ENCODE measurements around the gene RNF5.
"Not testable (repeated sequence)": the region's sequence is repeated elsewhere in the genome, so short reads cannot be mapped to it uniquely, and the experiment has no call there.

Gene RNF5

DNA sequence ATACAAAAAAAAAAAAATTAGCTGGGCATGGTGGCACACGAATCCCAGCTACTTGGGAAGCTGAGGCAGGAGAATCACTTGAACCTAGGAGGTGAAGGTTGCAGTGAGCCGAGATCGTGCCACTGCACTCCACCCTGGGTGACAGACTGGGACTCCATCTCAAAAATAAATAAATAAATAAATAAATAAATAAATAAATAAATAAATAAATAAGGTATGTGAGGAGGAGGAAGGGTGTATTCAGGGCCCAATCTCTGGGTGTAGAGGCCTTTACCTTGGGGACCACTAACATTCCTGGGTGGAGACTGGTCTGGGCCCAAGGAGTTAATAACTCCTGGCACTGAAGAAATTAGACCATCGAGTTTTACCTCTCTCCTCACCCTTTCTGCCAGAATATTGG, 33.2 kb downstream of the RNF5 start:
- DNase-seq: not testable (repeated sequence)

DNA sequence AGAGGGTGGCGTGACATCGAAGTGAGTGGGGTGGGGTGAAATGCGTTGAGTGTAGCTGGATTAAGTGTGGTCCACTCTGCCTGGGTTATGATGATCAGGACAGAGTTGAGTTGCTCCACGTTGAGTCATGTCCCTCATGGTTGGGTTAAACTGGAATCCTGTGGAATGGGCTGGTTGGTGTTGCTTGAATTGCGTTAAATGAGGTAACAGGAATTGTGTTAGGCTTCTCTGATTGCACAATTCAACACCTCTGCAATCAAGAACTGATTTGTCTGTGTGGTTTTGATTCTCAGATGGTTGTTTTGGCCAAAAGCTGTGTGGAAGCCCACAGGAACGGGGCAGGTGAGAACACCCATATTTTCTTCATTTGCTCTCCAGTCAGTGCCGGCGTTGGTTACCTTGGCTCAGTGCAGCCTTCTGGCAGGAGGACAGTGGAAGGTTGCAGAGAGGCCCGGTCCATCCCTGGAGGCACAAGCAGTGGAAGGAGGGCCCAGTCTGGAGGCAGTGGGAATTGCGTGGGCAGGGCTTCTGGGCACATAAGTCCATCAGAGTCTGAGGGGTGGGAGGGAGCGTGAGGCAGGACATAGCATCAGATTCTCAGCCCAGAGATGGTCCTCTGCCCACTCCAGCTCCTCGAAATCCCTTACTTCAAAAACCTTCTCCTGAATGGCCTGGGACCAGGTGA, 34.0 kb downstream of the RNF5 start:
- DNase-seq: no peak

DNA sequence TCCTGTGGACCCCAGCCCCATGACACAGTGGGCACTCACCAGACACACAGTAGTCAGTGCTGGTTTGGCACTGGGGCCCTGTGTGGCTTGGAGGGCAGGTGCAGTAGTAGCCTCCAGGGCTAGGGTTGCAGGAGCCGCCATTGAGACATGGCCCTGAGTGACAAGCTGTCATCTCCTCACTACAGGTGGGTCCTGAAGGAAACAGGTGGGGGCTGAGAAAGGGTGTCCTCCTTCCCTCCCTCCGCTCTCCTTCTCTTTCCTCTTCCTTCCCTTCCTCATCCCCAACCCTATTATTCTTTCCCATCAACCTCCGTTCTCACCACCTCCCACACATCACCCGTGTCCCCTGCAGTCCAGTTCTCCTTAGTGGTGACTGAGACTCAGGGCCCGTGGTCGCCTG, 35.4 kb downstream of the RNF5 start:
- no peak for DNase-seq

DNA sequence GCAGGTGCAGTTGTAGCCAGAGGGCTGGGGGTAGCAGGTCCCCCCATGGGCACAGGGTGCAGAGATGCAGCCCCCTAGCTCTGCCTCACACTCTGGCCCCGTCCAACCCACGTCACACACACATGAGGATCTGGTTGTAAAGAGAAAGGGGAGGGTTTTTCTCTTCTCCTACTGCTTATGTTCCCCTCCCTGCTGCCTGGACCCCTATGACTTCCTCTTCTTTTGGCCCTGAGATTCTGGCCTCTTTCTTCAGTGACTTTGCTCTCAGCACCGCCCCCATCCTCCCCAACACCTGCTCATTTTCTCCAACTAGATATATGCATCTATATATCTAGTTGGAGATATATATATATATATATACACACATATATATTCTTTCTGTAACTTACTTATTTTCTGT, 35.9 kb downstream of the RNF5 start:
- no peak for DNase-seq

DNA sequence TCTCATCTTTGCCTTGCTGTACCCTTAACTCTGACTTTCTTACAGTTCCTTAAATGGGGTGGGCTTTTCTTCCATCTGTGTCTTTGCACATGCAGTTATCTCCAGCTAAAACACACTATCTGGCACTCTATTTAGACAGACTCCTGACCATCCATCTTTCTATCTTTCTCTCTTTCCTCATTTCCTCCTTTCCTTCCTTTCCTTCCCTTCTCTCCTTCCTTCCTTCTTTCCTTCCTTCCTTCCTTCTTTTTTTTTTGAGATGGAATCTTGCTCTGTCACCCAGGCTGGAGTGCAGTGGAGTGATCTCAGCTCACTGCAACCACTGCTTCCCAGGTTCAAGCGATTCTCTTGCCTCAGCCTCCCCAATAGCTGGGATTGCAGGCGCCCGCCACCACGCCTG, 37.4 kb downstream of the RNF5 start:
- DNase-seq: no peak

DNA sequence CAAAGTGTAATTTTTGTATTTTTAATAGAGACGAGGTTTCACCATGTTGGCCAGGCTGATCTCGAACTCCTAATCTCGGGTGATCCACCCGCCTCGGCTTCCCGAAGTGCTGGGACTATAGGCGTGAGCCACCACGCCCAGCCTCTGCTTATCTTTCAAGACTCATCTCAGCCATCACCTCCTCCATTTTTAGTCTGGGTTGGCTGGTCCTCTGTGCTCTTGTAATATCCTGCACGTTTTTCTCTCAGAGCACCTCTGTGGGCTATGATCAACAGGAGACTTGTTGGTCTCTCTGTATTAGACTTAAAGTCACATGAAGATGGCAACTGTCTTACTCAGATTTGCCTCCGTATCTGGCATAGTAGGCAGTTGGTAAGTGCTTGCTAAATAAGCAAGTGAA, 38.1 kb downstream of the RNF5 start:
- no peak for DNase-seq

DNA sequence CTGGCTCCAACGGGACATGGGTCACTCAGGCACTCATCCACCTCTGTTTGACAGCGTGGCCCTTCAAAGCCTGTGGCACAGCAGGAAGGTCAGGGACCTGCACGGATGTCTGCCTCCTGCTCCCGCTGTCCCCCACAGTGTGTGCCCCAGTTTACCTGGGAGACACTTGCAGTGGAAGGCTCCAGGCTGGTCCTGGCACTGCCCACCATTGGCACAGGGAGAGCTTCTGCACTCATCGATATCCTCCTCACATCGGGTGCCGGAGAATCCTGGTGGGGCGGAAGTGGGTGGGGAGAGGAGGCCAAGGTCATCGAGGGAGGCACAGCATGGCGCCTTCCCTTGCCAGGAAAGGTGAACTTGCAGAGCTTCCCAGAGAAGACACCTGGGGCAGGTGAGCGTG, 38.8 kb downstream of the RNF5 start:
- DNase-seq: no peak

DNA sequence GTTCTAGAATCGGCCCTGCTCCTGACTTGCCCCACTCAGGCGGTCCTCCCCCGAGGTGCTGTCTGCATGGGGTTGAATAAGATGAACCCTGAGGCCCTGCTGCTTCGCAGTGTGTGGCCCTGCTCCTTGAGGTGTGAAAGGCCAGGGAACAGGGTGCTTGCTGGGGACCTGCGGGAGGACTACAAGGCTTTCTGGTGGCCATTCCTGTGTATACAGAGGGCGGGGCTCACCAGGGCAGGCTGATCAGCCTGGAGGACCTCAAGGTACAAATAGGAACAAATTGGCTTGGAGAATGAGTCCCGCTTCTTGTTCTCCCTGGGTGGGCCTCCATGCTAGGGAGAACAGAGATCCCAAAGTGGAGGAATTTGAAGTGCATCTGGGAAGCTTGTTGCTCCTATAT, 40.0 kb downstream of the RNF5 start:
- no peak for DNase-seq

DNA sequence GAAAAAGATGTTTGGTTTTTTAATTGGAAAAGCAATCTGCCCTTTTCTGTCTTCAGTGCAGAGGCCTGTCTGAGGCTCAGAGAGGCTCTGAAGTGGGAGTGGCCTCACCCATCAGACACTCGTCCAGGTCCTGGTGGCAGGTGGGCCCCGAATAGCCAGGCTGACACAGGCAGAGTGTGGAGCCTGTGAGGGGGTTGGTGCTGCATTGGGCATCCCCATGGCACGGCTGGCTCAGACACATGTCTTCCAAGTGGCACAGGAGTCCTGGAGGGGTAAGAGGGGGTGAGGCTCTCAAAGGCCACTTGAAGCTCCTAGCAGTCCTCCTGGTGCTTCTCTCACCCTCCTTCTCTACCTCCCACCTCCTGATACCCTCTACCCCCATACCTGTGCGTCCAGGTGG, 41.8 kb downstream of the RNF5 start:
- DNase-seq: no peak

DNA sequence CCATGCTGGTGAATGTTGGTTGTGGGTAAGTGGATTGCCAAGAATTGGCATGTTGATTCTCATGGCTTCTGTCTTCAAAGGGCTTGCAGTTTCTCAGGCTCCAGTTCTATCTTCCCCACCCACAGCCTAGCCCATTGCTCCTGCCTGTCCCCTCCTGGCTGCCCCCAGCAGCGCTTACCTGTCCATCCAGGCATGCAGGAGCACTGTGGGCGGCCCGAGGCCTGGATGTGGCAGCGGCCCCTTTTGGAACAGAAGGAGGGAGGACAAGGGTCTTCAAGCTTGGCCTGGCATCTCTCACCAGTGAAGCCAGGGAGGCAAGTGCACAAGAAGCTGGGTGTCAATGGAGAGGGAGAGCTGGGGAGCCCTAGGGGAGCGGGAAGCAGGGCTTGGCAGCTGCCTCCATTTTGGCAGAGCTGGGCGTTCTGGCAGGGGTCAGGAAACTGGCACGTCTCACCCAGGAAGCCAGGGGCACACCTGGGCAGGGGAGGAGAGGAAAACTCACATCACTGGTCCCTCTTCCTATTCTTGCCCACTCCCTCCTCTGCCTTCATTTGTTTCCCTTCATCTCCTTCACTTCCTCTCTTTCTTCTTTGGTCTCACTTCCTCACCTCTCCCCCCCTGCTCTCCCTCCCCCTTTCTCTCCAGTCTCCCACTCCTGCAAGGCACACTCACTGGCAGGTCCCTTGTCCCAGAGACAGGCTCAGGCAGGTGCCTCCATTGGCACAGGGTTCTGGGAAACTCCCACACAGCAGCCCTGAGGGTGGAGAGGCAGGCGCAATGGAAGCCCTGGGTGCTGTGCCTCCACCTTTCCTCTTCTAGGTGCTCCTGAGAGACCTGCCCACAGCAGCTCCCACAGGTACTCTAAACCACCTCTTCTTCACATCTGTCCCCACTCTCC, 44.4 kb downstream of the RNF5 start:
- no peak for DNase-seq

DNA sequence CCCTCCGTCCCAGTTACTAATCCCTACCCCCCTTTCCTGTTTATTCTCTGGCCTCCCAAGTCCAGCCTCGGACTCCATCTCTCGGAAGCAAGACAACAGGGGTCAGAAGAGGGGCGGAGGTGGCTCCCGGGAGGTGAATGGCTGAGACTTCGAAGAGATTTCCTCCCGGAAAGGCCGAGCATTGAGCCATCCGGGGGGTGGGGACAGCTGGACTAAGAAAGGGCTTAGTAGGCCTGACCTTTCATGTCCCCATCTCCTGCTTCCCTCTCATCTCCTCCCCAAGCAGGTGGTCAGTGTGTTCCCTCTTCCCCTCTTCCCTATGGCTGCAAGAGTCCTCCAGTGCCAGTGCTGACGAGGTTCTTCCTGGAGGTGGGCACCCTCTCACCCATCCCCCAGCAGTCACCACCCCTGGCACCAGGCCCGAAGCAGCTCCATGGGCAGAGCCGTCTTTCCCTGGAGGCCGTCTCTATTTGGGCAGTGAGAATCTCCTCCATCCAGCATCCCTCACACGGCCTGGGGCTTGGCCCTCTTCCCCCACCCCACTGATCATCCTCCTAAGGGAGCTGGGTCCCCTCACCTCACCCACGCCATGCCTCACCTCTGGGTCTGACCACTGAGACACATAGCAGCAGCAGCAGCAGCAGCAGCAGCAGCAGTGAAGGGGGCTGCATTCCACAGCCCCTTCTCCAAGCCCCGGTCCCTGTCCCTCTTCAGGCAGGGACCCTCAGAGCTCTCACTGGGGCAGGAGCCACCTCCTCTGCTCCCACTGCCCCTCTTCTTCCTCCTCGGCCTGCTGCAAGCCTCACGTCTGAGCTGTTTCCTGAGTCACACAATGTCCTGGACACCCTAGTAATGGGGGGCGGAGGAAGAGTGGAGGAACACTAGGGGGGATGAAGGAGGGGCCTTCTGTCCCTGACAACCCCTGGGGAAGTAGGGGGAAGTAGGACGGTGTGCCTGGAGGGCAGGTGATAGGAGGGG, 45.3 kb downstream of the RNF5 start, which contains the start of gene NOTCH4:
Gene NOTCH4, minus strand, starts transcription at position 810 of the 978 bp plus-strand sequence. Its CDS starts 139 bp downstream, at position 671.
- no peak for DNase-seq

DNA sequence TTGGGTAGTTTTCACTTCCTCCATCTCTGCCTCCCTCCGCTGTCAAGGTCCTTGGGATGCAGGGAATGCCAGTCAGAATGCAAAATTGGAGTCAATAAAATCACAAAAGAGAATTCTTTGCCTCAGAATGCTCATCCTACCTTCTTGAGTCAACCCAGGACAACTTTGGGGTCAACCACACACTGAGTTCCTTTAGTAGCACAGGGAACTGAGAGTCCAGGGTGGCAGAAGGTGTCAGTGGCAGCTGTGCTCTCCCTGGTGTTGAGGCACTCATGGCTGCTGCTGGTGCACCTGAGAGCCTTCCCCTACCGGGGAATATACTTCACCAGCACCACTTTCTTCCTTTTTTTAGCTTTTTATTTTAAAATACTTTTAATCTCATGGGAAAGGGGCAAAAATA, 46.5 kb downstream of the RNF5 start:
- no peak for DNase-seq

DNA sequence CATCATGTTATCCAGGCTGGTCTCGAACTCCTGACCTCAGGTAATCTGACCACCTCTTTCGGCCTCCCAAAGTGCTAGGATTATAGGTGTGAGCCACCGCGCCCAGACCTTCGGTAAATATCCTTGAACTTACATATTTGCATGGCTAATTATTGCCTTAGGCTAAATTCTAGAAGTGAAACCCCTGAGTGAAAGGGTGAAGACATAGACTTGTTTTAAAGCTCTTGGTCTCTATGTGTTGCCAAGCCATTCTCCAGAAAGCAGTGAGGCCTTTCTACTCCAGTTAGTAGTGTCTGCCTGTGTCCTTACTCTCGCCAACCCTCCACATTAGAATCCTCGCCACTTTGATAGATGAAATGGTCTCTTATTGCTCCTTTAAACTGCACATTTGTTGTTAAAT, 48.2 kb downstream of the RNF5 start:
- DNase-seq: no peak

All from activated CD4-positive, alpha-beta T cell treated with anti-CD3 and anti-CD28 coated beads, Interleukin-2, amount 50 U/mL, for 16 hours (primary cell).